Tibial nerve (tissue), 3 donors: Measurements from ENCODE around the gene ZFYVE28.

Experiments
- POLR2A ChIP-seq, 2 donors: fragments of 450-650 bp; IDR thresholded peaks; one replicate each; pipeline ENCODE4 v1.6.1; 2017; ENCODE audit warnings: antibody characterized with exemption in 2 of 2, mild to moderate bottlenecking in 2 of 2, moderate library complexity in 2 of 2
- TF ChIP-seq, protein P1 (sequence below), 5 experiments: fragments of 200-600 bp in 3 of 5; fragments of 450-650 bp in 2 of 5; sonication (generic) in 3 of 5; IDR thresholded peaks; one replicate each; pipeline ENCODE4 v1.5.1; 2016 to 2019; ENCODE audit warnings: antibody characterized with exemption in 5 of 5, mild to moderate bottlenecking in 3 of 5, moderate library complexity in 2 of 5

DNA sequence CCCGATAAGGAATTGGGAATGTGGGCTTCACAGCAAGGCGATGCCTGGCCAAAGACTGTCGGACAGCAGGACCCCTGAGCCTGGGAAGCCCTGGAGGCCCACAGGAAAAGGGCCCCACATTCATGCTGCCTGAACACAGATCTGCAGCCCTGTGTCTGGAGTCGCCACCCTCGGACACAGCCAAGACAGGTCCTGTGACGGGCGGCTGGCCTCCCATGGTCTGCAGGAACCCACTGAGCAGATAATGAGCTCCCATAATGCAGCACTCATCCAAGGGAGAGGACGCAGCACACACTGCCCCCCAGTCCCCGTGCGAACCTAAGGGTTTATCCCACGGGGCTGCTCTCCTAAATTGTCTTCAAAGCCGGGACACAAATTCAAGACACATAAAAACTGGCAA lies 30.6 kb downstream of the ZFYVE28 start:
- TF ChIP-seq, protein P1, sequence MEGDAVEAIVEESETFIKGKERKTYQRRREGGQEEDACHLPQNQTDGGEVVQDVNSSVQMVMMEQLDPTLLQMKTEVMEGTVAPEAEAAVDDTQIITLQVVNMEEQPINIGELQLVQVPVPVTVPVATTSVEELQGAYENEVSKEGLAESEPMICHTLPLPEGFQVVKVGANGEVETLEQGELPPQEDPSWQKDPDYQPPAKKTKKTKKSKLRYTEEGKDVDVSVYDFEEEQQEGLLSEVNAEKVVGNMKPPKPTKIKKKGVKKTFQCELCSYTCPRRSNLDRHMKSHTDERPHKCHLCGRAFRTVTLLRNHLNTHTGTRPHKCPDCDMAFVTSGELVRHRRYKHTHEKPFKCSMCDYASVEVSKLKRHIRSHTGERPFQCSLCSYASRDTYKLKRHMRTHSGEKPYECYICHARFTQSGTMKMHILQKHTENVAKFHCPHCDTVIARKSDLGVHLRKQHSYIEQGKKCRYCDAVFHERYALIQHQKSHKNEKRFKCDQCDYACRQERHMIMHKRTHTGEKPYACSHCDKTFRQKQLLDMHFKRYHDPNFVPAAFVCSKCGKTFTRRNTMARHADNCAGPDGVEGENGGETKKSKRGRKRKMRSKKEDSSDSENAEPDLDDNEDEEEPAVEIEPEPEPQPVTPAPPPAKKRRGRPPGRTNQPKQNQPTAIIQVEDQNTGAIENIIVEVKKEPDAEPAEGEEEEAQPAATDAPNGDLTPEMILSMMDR (IDR thresholded peaks at IDR 0.05) = no peak
- TF ChIP-seq POLR2A (IDR thresholded peaks at IDR 0.05) = no peak
